Measurements from ENCODE around the gene PTEN.
"Not testable (repeated sequence)": the region's sequence is repeated elsewhere in the genome, so short reads cannot be mapped to it uniquely, and the experiment has no call there.

PTEN gene

DNA sequence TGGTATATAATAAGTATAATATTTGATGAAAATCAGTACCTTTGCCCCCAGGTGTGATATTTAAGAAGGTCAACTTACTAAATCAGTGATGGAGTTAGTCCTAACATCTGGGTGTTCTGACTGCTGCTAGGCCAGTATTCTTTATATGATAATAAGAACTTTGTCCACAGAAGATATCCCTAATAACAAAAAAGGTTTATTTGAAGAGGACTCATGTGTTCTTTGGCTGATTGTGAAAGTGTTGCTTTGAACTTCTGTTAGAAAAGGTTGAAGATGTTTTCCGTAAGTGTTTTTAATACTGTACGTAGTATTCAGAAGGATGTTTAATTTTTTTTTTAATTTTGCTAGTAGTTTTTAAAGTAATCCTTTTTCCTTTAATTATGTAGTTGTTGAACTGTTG is 10.2 kb downstream of the PTEN start:
- no peak for DNase-seq

DNA sequence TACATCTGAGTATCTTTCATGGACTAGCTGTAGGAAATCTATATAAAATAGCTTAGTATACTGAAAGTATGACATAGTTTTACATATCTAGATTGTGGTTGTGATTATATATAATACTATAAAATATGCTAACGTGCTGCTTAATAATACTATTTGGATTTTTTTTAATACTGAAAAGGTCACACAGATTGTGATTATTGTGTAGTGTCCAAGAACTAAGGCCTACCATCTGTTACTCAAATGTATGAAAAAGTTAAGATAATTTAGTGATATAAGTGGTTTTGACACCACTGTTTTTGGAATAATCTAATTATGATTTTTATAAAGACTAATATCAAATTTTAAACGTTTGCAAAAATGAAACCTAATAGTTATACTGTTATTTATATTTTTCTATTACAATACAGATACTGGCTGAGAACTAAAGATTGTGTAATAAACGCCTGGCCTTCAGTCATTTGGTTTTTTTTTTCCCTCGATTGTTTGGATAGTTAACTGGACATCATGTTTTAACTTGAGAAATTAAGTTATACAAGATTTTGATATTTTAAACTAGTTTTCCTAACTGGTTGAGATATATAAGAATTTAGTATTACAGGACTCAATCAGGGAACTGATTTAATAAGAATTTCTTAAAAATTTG is 12.6 kb downstream of the PTEN start:
- DNase-seq: no peak

DNA sequence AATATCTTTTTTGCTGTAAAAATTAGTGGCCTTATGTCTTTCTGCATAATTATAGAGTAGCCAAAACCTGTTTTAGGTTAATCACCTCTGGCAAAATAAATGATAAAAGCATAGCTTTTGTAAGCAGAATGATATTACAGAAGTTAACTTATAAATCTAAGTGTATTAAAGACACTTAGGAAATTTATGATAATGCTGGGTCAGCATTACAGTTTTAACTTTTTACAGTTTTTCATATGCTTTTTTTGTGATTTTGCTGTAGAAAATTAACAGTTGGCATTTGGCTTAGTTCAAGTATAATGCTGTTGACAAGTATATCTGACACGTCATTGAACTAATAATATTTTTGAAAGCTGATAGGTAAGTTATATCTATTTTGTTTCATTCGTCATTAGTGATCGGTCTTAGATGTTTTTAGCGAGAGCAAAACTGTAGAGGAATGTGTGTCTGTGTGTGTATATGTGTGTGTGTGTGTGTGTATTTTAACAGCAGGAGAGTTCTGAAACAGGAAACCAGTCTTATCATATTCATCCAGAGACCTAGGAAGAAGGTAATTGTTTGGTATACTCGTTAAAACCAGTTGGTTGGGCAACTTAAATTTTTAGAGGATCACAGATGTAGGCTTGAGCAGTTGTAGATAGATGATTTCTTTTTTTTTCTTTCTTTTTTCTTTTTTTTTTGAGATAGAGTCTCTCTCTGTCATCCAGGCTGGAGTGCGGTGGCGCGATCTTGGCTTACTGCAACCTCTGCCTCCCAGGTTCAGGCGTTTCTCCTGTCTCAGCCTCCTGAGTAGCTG is 15.4 kb downstream of the PTEN start:
- no peak for DNase-seq

DNA sequence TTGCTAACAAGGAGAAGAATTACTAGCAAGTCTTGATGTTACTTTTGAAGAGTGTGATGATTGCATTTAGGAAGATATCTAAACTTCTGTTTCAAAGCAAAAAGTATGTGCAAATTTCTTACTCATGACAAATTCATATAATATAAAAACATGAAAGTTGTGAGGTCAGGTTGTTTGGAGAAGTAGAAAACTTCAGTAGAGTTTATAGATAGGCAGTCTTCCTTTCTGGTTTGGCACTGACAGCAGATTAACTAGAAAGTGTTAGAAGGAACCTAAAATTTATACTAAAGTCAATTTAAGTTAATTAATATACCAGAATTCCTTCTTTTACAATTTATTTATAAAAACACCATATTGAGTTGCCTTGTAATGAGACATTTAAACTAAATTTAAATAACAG is 16.9 kb downstream of the PTEN start:
- DNase-seq: no peak

DNA sequence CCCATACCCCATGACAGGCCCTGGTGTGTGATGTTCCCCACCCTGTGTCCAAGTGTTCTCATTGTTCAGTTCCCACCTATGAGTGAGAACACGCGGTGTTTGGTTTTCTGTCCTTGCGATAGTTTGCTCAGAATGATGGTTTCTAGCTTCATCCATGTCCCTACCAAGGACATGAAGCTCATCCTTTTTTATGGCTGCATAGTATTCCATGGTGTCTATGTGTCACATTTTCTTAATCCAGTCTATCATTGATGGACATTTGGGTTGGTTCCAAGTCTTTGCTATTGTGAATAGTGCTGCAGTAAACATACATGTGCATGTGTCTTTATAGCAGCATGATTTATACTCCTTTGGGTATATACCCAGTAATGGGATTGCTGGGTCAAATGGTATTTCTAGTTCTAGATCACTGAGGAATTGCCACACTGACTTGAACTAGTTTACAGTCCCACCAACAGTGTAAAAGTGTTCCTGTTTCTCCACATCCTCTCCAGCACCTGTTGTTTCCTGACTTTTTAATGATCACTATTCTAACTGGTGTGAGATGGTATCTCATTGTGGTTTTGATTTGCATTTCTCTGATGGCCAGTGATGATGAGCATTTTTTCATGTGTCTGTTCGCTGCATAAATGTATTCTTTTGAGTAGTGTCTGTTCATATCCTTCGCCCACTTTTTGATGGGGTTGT is 18.1 kb downstream of the PTEN start:
- not testable (repeated sequence) for DNase-seq

DNA sequence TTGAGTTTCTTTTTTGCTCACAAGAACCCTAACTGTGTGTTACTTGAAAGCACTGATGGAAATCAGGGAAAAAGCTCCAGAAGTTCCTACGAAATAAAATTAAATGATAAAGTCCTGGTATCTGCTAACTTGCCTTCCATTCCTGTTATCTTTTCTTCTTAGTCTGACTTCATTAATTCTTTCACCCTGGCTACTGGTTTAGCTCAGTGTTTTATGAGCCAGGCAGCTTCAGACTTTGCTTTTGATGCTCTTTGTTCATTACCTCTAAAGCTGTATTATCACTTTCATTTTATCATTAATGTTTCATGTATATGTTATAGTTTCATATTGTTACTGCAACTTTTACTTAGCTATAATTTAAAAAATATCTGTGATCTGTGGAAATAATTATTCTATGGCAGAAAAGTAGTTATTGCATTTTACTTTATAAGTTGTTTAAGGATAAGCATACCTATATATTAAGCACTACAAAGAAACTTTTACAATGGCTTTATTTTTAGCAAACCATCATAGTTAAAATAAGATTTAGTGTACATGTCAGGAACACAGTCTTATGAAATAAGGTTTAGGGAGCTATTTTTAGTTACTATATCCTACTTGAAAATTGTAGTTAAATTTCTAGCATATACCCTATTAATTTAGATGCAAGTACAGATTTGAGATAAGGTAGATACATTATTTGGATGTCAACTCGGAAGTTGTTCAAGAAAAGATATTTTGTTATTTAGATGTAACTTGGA is 19.3 kb downstream of the PTEN start:
- DNase-seq: no peak

DNA sequence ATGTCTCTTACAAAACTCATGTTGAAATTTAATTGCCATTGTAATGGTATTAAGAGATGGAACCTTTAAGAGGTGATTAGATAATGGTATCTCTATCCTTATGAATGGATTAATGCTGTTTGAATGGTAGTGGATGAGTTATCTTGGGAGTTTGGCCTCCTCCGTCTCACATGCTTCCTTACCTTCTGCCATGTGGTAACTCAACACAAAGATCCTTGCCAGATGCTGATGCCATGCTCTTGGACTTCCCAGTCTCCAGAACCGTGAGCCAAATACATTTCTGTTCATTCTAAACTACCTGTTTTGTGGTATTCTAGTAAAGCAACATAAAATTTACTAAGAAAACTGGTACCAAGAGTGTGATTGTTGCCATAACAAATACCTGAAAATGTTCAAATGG is 23.2 kb downstream of the PTEN start:
- DNase-seq: no peak

DNA sequence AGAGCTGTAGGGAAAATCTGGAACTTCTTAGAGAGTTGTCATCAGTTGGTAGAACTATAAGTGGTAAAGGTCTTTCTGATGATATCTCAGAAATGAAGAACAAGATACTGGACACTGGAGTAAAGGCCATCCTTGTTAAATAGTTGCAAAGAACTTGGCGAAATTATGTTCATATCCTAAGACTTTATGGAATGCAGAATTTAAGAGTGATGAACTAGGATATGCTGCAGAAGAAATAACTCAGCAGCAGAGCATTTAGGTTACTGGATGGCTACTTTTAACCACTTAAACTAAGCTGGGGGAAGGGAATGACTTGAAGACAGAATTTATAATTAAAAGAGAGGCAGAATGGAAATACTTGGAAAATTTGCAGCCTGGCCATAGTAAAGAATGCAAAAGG is 23.7 kb downstream of the PTEN start:
- no peak for DNase-seq

DNA sequence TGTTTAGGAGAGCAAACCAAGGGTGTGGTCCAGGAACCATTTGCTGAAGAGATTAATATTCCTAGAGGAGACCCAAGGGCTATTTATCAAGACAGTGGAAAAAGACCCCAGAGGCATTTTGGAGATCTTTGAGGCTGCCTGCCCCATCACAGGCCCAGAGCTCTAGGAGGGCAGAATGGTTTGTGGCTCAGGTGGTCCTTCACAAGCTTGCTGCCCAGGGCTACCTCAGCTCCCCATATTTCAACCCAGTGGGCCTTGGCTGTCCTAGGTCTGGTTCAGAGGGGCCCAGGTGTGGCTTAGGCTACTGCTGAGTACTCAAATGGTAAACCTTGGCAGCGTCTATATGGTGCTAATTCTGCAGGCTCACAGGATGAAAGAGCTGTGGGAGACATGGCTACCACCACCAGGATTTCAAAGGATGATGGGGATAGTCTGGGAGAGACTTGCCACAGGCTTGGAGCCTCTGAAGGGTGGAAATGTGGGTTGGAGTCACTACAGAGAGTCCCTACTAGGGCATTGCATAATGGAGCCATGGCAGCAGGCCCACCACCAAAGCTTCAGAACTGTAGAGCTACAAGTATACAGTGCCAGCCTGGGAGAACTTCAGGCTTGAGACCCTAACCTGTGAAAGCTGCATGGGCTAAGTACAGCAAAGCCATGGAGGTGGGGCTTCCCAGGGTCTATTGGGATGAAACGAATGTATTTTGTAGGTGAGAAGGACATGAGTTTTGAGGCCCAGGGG is 24.3 kb downstream of the PTEN start:
- no peak for DNase-seq

DNA sequence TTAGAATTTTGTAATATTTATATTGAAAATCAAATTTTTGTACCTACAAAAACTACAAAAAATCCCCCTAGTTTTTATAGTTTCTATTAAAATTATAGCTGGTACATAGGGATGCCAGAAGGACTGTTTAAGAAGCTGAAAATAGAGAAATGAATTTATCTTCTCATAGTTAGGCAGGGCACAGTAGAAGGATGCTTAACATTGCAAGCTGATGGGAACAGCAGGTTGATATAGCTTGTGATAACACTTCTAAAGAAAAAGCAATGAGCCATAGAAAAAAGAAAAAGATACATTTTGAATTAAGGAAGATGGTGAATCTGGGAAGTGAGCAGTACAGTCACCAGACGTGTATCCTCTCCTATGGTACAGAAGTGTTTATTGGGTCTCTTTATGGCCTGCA is 32.0 kb downstream of the PTEN start:
- DNase-seq: no peak

DNA sequence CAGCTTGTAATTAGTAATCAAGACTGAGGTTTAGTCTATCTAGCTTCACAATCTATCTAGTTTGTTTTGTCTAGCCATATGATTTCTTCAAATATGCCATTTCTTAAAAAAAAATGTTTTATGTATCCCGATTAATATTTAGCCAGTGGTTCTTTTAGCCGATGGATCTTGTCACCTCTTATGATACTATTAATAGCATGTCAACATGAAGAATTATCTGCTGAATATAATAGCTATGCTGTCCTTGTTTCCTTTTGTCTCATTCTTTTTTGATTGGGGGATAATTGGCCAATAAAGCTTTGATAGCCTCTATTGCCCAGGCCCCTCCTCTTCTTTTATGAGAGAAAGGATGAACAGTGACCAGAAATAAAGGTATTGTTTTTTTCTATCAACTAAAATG is 32.8 kb downstream of the PTEN start:
- DNase-seq: no peak

DNA sequence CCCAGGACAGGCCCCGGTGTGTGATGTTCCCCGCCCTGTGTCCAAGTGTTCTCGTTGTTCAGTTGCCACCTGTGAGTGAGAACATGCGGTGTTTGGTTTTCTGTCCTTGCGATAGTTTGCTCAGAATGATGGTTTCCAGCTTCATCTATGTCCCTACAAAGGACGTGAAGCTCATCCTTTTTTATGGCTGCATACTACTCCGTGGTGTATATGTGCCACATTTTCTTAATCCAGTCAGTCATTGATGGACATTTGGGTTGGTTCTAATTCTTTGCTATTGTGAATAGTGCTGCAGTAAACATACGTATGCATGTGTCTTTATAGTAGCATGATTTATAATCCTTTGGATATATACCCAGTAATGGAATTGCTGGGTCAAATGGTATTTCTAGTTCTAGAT is 34.5 kb downstream of the PTEN start:
- not testable (repeated sequence) for DNase-seq

DNA sequence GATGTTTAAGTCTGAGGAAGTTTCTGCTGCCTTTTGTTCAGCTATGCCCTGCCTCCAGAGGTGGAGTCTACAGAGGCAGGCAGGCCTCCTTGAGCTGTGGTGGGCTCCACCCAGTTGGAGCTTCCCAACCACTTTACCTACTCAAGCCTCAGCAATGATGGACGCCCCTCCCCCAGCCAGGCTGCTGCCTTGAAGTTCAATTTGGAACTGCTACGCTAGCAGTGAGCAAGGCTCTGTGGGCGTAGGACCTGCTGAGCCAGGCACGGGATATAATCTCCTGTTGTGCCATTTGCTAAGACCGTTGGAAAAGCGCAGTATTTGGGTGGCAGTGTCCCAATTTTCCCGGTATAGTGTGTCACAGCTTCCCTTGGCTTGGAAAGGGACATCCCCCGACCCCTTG is 40.0 kb downstream of the PTEN start:
- not testable (repeated sequence) for DNase-seq

DNA sequence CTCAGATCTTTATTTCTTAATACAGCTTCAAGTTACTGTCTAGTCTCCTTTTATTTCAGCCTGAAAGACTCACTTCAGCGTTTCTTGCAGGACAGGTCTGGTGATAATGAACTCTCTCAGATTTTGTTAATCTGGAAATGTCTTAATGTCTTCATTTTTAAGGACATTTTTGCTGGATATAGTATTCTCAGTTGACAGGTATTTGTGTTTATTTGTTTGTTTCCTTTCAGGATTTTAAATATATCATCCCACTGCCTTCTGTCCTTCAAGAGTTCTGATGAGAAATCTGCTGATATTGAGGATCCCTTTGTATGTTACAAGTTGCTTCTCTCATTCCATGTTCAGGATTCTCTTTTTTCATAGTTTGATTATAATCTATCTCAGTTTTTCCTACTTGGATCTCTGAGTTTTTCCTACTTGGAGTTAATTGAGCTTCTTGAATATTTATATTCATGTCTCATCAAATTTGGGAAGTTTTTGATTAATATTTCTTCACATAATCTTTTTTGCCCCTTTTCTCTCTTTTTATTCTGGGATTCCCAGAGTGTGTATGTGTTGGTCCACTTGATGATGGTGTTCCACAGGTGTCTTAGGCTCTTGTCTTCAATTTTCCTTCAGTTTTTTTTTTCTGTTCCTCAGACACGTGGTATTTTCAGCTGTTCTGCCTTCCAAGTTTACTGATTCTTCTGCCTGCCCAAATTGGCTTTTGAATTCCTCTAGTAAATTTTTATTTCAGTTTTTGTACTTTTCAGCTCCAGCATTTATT is 49.9 kb downstream of the PTEN start:
- no peak for DNase-seq

DNA sequence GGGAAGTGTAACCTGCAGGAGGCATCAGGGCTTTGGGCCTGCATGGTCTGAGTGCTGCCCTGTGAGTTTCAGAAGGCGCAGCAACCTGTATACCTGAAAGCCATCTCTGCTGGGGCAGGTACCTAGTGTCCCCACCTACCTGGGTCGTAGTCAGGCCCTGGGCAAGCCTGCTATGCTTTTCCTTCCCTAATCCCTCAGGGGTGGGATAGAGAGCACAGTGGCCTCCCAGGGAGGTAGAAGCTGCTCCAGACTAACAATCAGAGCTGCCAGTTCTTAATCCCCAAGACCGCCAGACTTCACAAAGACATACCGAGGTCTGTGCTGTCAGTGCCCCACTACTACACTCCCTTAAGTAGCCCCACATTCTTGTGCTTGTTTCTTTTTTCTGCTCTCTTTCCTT is 52.0 kb downstream of the PTEN start:
- DNase-seq: no peak

DNA sequence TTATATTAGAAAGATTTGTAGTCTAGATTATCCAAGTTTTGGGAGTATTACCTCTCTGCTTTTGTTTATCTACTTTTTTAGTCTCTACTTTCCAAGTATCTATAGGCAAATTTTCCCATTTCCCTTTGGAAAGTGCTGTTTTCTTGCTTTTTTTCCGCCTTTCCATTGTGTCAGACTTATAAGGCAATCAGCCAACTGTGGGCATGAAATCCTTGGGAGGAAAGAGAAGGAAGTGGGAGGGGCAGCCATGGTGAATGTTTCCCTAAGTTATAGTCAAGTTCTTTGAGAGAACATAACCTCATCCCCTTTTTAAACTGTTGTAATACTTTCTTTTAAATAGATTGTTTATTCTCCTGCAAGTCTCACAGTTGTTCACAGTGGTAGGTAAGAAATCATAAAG is 52.6 kb downstream of the PTEN start:
- DNase-seq: no peak

DNA sequence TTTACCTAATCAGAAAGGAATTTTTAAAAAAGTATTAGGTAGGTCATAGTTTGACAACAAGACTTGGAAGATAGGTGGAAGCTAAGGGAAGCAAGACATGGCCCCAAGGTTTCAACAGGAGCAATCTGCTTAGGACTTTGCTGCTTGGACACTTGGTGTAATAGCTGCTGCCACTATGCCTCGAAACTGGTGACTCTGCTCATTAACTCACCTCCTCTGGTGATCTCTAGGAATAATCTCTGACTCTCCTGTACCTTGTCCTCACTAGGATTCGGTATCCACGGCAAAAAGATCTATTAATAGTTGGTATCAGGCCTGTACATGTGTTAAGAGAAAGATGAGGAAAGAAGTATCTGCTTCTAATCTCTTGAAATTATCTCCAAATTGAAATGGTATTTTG is 53.1 kb downstream of the PTEN start:
- no peak for DNase-seq

DNA sequence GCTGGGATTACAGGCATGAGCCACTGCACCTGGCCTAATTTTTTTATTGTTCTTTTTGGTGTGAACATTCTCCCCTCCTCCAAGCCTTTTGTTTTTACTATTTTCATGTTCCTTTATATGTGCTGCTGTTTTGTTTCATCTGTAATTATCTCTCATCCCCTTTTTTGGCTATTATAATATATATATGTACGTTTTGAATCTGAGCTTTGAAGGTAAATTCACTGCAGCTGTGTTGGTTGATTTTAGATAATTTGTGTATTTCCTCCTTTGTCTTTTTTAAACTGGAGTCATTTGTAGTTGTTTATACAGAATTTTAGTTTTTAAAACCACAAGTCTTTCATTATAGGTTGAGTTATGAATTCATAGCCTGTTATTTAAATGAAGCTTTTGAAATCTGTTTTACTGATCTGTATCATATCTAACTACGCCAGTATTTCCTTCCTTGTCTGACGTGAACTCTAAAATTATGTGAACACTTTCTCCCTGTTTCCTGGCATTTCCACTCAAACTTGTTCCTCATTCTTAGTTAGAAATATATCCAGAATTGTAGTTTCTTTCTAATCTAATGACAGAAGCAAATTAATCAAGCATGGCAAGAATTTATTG is 54.9 kb downstream of the PTEN start:
- DNase-seq: no peak

DNA sequence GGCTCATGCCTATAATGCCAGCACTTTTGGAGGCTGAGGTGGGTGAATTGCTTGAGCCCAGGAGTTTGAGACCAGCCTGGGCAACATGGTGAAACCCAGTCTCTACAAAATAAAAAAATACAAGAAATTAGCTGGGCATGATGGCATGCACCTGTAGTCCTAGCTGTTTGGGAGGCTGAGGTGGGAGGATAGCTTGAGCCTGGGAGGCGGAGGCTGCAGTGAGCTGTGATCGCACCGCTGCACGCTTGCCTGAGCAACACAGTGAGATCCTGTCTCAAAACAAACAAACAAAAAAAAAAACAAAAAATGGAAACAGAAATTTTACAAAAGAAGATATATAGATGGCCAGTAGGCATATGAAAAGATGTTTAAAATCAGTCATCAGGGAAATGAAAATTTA is 57.1 kb downstream of the PTEN start:
- DNase-seq: no peak

DNA sequence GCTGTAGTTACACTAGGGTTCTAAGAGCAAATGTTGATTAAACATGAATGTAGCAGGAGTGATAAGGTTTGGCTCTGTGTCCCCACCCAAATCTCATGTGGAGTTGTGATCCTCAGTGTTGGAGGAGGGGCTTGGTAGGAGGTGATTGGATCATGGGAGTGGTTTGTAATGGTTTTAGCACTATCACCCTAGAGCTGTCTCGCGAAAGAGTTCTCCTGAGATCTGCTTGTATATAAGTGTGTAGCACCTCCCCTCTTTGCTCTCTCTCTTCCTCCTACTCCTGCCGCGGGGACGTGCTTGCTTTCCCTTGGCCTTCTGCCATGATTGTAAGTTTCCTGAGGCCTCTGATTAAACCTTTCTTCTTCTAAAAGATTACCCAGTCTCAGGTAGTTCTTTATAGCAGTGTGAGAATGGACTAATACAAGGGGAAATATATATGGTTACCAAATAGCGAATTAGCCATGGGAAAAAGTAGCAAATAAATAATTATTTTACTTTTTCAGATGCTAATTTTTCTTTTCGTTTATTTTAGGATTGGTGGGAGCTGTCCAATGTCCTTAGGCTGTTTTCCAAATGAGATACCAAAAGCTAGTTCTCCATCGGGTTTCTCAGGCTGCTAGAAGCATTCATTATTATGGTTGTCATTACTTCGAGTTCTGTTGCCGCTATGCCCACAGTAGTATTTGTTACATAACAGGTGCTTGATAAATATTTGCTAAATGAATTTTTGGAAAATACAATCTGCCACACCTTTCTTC is 58.7 kb downstream of the PTEN start:
- DNase-seq: no peak

DNA sequence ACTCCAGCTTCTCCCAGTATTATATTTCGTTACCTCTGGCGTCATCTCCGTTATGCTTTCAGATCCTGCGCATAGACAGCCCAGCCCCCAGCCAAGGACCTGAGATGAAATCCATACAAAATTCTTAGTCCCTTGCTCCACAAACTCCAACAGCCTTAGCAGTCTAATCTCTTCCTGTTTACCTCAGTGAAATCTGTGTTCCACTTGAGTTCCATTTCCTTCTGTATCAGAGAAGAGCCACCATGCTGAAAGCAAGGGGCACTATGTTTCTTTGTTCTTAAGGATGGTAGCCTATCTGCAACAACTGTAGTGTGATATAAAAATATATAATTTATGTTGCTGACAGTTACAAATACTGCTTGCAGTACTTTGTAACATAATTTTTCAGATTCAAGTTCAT is 59.8 kb downstream of the PTEN start:
- no peak for DNase-seq

Measured in T1000 (cell line).